Bone marrow (tissue), 2 donors: ENCODE measurements around the gene RMND1.
"Not testable (repeated sequence)": the region's sequence is repeated elsewhere in the genome, so short reads cannot be mapped to it uniquely, and the experiment has no call there.

Experiments used
- DNase-seq, 2 donors: peaks; one replicate each; lab custom pipeline; 2025; lab: John Stamatoyannopoulos, UW

Gene RMND1

DNA sequence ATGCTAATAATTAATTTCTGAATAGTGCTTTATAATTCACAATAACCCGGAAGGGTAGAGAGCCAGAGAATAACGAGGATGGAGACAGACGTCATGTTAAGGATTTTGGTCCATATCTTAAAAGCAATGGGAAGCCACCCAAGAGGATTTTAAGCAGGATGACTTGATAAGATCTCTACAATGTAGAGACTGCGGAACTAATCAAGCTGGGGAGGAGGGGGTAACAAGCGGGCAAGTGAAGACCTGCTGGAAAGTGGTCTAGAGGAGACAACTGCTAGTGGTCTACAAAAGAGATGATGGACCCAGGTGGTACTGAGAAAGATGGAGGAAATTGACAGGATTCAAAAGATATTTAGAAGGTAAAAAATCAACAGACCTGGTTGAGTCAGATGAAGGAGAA lies 67.8 kb downstream of the RMND1 start:
- no peak for DNase-seq

GRCh38 chr6:151382631-151383030 lies 69.3 kb downstream of the RMND1 start:
- DNase-seq: not testable (repeated sequence)

GRCh38 chr6:151381722-151382121 lies 70.2 kb downstream of the RMND1 start:
- no peak for DNase-seq

DNA sequence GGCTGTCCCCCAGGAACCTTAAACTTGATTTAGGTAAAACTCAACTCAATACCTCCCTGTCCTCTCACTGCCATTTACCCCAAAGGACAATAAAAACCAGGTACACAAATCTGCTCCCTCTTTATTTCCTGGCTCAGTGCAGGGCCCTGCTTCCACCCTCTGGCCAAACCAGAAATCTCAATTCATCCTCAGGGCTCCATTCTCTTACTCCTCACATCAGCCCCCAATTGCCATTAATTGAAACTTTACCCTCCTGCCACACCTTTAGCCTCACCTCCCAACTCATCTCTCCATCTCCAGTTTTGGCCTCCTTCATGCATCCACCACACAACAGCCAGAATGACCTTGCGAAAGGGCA lies 71.1 kb downstream of the RMND1 start:
- no peak for DNase-seq

GRCh38 chr6:151379933-151380847 lies 71.7 kb downstream of the RMND1 start:
- peak in 1 of 2 donors; percentile 57 for DNase-seq

DNA sequence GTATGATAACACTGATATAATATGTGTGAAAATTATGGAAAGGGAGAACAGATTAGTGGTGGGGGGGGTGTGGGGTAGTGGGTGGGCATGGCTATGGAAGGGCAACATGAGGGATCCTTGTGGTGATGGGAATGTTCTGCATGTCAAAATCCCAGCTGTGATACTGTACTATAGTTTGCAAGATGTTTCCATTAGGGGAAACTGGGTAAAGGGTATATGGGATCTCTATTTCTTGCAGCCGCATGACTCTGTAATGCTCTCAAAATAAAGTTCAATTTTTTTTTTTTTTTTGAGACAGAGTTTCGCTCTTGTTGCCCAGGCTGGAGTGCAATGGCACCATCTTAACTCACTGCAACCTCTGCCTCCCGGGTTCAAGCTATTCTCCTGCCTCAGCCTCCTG lies 74.8 kb downstream of the RMND1 start:
- DNase-seq: no peak

- DNase-seq: no peak
Measured at GRCh38 chr6:151376440-151376839, 75.5 kb downstream of the RMND1 start.

DNA sequence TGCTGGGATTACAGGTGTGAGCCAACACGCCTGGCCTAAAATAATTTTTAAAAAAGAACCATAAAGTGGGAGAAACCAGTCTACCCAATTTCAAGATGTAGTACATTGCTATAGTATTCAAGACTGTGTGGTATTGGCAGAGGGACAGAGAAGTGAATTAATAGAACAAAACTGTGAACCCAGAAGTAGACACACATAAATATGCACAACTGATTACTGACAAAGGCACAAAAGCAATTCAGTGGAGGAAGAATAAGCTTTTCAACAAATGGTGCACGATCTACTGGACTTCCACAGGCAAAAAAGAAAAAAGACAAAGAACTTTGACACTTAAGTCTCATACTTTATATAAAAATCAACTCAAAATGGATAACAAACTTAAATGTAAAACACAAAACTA lies 76.1 kb downstream of the RMND1 start:
- no peak for DNase-seq

DNA sequence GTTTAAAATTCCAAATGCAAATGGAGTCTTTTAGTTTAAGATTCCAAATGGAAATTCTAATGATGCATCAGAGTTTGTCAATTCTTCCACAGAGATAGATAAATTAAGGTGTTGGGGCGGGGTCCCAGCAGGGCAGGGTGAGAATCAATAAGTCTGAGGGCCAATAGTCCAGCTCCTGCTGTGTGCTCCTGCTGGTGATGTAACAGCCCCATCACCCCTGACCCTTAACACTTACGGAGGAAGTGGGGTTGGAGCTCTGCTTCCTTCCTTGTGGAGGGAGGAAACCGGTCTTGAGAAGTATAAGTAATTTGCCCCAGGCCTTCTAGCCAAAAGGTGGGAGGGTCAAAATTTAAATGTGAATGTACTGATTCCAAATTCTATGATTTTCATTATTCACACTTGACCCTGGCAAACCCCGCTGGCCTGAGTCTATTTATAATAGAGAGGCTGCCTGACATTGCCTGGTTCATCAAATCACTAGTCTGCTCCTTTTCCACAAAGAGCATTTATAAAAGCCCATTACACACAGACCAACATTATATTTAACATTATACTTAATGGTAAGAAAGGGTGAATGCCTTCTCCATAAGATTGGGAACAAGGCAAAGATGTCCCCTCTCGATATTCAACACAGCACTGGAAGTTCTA lies 77.8 kb downstream of the RMND1 start:
- no peak for DNase-seq

DNA sequence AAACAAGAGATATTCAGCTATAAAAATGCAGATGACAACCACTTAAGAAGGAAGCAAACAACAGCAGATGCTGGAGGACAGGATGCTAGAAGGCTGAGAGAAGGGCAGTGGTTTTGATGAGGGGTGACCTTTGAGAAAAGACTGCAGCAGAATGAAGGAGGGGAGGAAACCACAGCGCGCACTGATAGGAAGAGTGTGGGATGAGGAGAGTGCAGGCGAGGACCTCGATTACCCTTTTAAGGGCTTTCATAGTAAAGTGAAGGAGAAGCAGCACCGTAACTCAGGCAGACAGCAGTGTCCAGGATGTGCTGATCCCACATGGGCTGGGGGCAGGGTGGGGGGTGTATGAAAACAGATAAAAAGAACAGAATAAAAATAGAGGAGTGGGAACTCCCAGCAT lies 79.8 kb downstream of the RMND1 start:
- no peak for DNase-seq

DNA sequence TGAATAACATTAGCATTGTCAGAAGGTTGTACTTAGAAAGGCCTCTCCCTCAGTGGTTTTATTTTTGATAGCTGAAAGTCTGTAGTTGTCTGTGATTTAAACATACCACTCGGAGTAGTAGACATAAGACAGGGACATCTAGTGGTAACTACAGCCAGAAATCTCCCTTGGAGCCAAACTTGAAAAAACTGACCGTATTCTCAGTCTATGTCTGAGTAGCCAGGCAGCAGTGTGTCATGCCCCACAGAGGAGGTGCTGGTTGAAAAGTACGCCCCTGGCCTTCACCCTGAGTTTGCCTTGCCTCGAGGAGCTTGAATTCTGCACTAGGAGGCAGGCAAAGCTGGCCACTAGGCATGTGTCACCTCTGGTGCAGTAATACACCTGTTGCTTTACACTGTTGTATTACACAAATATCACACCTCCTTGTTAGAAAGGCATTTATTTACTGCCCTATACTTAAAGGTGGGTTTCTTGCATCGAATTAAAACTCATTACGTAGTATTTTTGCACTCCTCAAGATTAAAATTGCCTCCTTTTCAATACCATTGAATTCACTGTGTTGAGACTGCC lies 81.3 kb downstream of the RMND1 start:
- DNase-seq: no peak

DNA sequence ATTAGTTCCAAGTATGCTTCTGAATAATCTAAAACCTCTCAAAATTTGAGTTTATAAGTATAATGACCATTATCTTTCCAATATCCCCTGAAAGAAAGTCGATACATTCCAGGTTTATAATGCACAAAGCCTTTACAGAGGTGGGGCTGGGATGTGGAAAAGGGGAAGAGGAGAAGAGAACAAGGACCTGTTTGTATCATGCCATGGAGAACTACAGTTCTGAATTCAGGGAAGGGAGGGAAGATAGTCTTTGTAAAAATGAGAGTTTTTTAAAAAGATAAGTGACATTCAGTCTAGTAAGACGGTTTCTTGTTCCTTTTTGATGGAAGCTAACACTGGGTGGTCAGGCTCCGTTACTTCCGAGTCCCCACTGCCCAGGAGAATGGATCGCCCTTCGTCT lies 86.7 kb downstream of the RMND1 start:
- DNase-seq: no peak

- DNase-seq: no peak
Measured at GRCh38 chr6:151359486-151359885, 92.4 kb downstream of the RMND1 start.

DNA sequence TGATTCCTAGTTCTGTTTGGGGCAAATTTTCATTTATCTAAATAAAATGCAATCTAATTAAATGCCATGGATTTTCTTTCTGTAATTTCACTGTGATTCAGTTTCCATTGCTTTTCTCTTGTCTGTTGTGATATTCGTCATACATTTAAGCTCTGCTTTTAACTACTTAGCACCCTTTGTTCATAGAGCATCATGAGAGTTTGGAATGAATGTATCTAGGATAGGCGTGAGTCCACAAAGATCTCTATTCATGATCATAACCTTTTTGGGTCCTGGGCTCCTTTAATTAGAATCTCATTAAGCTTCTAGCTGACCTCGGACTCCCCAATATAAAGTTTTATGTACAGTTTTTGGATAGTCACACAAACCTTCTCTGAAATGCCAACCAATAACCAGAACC lies 93.5 kb downstream of the RMND1 start:
- no peak for DNase-seq

- DNase-seq: no peak
Measured at GRCh38 chr6:151357758-151358436, 94.0 kb downstream of the RMND1 start.

DNA sequence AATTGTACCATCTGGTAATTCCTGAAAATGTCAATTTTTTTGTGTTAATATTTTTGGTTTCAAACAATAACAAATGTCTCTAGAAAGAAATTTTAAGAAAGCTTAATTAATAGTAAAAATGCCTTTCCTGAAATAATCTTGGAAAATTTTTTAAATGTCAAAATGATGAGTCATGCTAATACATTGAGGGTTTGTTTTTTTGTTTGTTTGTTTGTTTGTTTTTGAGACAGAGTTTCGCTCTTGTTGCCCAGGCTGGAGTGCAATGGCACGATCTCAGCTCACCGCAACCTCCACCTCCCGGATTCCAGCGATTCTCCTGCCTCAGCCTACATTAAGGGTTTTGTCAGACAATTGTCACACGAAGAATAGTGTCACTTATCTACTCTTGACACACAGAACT lies 94.9 kb downstream of the RMND1 start:
- not testable (repeated sequence) for DNase-seq
